Stimulated activated naive CD4-positive, alpha-beta T cell (primary cell): ENCODE data around the gene NUP107.
A peak's percentile ranks its signal among the peaks of the same experiment; 100 is the strongest.

Source experiments
- DNase-seq, 6 experiments: peaks; one replicate each; lab custom pipeline; 2025; lab: John Stamatoyannopoulos, UW

NUP107 gene

DNA sequence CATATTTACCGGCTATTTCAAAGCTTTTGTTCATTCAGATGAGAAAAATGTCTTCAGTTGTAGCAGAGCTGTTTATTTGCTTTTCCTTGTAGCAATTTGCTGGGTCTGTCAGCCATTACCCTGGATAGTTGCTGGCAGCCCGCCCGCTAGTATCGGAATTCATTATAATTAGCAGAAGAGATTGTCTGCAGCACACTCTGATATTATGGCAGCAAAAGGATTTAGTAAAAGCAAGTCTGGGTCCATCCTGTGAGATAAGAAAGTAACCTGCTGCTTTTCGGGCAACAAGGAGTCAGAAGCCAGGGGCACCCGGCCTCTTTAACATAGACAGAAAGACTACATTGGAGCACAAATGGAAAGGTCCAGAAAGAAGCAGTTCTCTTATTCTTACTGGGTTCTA, 53.1 kb downstream of the NUP107 start:
- DNase-seq, result no peak

DNA sequence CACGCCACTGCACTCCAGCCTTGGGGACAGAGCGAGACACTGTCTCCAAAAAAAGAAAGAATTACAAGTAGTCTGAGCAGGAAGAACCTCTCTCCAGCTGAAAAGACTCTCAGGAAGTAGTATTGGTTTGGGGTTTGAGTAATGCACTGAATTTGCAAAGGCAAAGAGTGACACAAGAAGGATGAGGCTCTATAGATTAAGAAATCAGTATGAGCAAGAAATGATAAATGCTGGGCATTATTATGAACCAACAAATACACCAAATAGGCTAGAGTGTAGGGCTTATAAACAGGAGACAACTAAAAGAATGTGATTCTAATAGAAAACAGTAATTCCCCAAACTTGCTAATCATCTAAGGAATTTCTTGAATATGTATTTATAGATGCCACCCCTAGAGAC, 56.6 kb downstream of the NUP107 start:
- no peak for DNase-seq

DNA sequence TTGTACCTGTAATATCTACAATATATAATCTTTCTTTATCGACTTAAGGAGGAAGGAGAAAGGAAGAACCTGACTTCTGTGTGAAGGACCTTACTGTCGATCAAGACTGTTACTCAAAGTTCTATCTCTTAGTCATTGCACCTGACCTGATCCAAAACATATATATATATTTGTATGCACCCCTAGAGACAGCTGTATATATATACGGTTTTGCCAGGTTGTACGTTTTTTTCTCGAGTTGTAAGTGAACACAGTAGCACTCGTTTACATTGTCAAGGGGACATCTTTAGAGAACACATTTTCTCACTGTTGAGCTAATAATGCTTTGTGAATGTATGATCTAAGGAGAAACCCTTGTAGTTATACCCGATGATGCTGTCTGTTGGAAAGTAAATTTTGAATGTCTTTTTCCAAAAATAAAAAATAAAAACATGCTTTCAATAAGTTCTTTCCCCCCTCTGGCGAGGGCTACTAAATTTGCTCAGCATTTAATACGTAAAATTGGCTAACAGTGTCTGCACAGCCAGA, 58.7 kb downstream of the NUP107 start:
- DNase-seq, result no peak

DNA sequence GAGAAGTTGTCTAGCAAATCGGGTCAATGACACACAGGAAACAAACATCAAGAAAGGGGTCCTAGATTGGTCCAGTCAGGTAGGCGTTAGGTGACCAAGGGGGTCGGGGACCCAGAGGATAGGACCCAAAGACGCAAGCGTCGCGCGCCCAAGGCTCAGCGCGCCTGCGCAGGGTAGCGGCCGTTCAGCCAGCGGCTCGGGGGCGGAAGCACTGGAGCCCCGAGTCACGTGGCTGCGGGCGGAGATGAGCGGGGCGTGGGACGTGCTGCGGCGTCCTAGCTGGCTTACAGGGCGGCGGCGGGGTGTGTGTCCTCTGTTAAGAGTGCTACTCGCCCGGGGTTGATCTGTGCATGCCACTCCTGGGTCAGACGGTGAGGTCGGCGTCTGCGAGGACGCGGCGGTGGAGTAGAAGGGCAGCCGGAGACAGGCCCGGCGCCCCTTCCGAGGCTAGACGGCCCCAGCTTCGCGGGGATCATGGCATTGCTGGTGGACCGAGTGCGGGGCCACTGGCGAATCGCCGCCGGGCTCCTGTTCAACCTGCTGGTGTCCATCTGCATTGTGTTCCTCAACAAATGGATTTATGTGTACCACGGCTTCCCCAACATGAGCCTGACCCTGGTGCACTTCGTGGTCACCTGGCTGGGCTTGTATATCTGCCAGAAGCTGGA, 59.3 kb downstream of the NUP107 start, which contains the start of gene SLC35E3:
Gene SLC35E3, plus strand, starts transcription at position 273 of the 668 bp plus-strand sequence. Its CDS starts 202 bp downstream, at position 475.
- DNase-seq, result peak; percentile 71 to 84 (median 81)

GRCh38 chr12:68746572-68747180, 59.9 kb downstream of the NUP107 start:
- DNase-seq, result peak in 3 of 6 experiments; percentile 2 to 55 (median 4)

GRCh38 chr12:68749443-68749842, 62.7 kb downstream of the NUP107 start:
- no peak for DNase-seq

GRCh38 chr12:68749861-68750260, 63.1 kb downstream of the NUP107 start:
- no peak for DNase-seq

DNA sequence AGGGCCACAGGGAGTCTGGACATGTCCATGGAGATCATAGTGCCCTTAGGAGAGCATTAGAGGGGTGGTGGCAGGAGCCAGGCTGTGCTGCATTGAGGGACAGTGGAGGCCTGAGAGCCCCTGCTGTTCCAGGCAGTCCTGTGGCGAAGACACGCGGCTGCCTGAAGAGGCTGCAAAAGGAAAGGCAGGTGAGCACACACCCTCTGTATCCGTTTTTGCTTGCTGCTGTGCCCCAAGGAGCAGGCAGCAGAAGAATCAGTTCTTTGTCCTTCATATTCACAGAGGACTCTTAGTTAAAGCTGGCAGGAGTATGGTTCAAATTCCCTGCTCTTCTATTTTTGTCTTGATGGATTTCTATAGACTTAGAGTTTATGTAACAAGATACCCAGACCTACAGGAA, 63.7 kb downstream of the NUP107 start:
- DNase-seq, result peak in 1 of 6 experiments; percentile 2

GRCh38 chr12:68755536-68756243, 68.9 kb downstream of the NUP107 start:
- DNase-seq, result no peak

DNA sequence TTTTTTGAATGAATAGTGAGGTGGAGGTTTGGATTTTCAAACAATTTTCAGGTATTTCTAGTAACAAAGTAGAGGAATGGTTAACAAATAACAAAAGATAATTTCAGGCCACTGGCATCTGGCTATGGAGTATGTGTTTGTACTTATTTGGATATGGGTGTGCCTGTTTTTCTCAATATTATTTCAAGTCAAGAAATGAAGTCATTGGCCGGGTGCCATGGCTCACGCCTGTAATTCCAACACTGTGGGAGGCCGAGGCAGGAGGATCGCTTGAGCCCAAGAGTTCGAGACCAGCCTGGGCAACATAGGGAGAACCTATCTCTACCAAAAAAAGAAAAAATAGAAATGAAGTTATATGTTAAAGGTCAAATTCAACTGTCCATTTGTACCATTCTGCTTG, 73.1 kb downstream of the NUP107 start:
- no peak for DNase-seq

- no peak for DNase-seq
Measured at GRCh38 chr12:68760806-68761441, 74.1 kb downstream of the NUP107 start.

- no peak for DNase-seq
Measured at GRCh38 chr12:68761442-68761812, 74.6 kb downstream of the NUP107 start.

GRCh38 chr12:68761901-68762630, 75.3 kb downstream of the NUP107 start:
- no peak for DNase-seq

DNA sequence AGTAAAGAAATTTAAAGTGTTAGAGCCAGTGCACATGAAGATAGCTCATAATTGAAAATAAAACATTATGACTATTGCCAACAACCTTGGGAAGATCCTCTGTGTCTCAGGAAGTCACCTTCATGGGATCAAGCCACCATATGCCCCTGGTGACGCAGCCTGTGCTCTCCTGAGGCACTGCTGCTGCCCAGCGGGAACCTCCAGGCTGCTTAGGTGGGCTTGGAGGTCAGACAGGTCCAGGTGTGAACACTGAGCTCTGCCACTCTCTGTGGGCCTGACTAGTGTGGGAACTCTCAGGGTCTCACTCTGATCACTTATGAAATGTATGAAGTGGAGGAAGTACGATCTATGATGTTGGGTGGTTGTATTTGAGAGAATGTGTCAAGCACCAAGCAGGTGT, 75.9 kb downstream of the NUP107 start:
- no peak for DNase-seq

- DNase-seq, result no peak
Measured at GRCh38 chr12:68765696-68766095, 78.9 kb downstream of the NUP107 start.

GRCh38 chr12:68766646-68767045, 79.9 kb downstream of the NUP107 start:
- no peak for DNase-seq

DNA sequence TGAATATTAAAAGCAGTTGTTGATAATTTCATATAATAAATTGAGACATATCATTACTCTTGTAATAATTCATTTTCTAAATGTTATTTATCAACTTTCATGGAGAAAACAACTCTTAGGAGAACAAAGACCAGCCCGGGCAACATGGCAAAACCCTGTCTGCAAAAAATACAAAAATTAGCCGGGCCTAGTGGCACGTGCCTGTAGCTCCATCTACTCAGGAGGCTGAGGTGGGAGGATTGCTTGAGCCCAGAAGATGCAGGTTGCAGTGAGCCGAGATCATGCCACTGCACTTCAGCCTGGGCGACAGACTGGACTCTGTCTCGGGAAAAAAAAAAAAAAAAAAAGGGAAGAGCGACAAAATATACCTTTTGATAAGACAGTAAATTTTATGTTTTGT, 80.4 kb downstream of the NUP107 start:
- no peak for DNase-seq

DNA sequence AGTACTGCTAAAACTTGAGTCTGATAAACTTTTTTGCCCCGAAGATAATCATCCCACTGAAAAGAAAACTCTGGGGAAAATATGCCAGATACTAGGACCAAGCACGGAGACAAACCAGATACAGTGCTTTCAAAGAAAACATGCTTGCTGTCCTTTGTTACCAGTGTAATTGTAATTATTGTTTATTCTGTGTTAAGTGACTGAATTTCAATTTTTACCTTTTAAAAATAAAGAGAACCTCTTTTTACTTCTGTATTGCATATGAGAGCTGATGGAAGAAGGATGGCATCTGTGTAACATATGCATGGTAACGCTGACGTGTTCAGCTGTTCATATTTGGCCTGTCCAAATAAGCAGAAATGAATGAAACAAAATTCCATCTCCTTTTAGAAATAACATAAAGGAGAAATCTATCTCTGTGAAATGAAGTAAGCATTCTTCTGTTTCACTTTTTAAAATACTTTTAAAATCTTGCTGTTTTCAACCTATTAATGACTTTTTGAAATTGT, 81.7 kb downstream of the NUP107 start:
- DNase-seq, result no peak

DNA sequence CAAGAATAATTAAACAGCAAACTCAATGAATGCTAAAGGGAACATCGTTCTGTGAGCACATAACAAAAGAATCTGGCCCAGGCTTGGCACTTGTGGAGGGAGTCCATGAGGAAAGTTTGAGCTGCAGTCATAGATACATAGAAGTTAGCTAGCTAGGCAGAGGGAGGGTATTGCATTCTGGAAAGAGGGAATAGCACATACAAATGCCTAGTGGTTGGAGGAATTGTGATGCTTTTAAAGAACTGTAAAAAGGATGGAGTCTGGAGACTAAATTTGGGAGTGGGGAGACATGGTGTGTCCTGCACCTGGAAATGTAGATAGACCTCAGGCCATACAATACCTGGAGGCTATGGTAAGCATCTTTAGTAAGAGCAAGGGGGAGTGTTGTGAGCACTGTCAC, 83.2 kb downstream of the NUP107 start:
- no peak for DNase-seq

GRCh38 chr12:68771223-68771925, 84.6 kb downstream of the NUP107 start:
- no peak for DNase-seq

DNA sequence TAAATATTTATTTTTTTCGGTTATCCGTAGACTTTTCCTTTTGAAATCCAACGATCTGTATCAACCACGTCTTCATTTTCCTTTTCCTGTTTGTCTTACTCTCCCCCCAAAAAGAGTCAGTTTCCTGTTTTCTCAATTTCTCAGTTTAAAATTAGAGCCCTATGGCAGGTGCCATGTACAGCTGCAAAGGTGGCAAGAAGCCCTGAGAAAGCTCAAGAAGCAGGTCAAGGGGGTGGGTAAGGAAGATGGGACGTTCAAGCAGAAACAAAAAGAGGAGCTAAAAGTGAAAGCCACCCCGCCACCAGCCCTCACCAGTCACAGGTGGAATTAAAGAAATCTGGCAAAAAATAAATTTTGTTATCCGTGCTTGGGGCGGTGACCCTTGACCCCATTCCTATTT, 85.9 kb downstream of the NUP107 start:
- peak in 1 of 6 experiments; percentile 18 for DNase-seq
